GM18951 (cell line): ENCODE results near the gene PGBD1.

Source experiments
- POLR2A ChIP-seq: IDR thresholded peaks from 4 replicates; pipeline ENCODE4 v1.6.1; 2011; ENCODE audit warnings: mild to moderate bottlenecking; ENCODE audit not compliant: insufficient read length, insufficient read depth; ENCODE audit errors: extremely low read depth
- in situ Hi-C: fragments of 300-500 bp; cut with MboI; formaldehyde crosslinking; loops from one replicate; pipeline ENCODE4 v1.12.0; 2022; ENCODE audit warnings: low sequenced_read_pairs, mixed read lengths, inconsistent platforms; ENCODE audit not compliant: unreplicated experiment

The PGBD1 gene

GRCh38 chr6:28334286-28335039 is 53.1 kb downstream of the PGBD1 start:
- TF ChIP-seq POLR2A, result no peak
- in situ Hi-C loops, result no loop called here

GRCh38 chr6:28335040-28335563 is 53.7 kb downstream of the PGBD1 start:
- in situ Hi-C loops, result no loop called here

GRCh38 chr6:28335564-28336283 is 54.4 kb downstream of the PGBD1 start, which contains the start of gene ZSCAN31:
Gene ZSCAN31, minus strand, starts transcription at chr6:28336148. Its CDS starts 6,465 bp downstream, at chr6:28329683.
- TF ChIP-seq POLR2A, result peak; percentile 52
- in situ Hi-C loops, result no loop called here

More at GRCh38 chr6:28335040-28335563, 53.7 kb downstream of the PGBD1 start:
- TF ChIP-seq POLR2A, result no peak

GRCh38 chr6:28336284-28337120 is 55.1 kb downstream of the PGBD1 start:
- no peak for TF ChIP-seq POLR2A
- in situ Hi-C loops, result no loop called here

DNA sequence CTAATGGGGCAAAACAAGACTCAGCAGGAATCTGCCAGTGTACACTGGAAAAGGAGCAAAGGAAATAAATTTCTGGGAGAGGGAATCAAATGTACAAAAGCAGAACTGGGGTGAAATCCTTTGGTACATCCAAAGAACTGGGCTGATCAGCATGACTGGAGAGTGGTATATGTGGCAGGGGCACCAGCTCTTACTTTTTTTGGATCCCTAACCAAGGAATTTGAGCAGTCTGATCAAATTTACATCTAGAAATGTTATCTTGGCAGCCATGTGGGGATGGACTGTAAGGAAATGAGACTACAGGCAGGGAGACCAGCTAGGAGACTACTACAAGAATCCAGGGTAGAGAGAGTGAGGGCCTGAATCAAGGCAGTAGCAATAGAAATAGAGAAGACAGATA is 55.7 kb downstream of the PGBD1 start:
- TF ChIP-seq POLR2A, result no peak
- in situ Hi-C loops, result no loop called here

- in situ Hi-C loops, result no loop called here
- no peak for TF ChIP-seq POLR2A
Observed at GRCh38 chr6:28340310-28341095, 59.1 kb downstream of the PGBD1 start.

- no peak for TF ChIP-seq POLR2A
- in situ Hi-C loops, result no loop called here
Observed at GRCh38 chr6:28343898-28344677, 62.7 kb downstream of the PGBD1 start.

- in situ Hi-C loops, result no loop called here
Observed at GRCh38 chr6:28345201-28345600, 63.8 kb downstream of the PGBD1 start.

GRCh38 chr6:28347119-28347518 is 65.7 kb downstream of the PGBD1 start:
- in situ Hi-C loops, result no loop called here
- TF ChIP-seq POLR2A, result no peak

More at GRCh38 chr6:28345201-28345600, 63.8 kb downstream of the PGBD1 start:
- TF ChIP-seq POLR2A, result no peak

DNA sequence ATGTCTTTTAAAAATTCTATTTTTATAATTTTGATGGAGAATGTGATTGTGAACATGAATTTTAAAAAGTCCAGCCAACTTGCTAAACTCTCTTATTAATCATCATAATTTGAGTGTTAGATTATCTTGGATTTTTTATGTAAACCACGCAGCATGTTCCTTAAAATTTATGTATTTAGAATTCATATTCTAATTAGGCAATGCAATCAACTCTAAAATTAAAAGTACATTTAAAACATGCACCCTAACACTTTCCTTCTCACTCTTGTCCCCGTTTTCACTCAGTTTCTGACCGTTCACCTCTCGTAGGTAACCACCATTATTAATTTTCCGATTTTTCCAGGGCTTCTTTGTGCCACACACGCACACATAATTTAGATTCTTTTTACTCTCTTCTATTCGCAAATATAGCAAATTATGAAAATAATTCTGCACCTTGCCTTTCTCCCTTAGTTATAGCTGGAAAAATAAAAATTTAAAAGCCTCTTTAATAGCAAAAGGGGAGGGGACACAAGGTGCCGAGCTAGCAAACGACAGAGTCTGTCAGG is 68.0 kb downstream of the PGBD1 start:
- TF ChIP-seq POLR2A, result no peak
- in situ Hi-C loops, result no loop called here

- in situ Hi-C loops, result loop anchor here (10.0 kb wide), 1 partner anchor 215 kb away; no protein-coding TSS in a partner anchor
- peak; percentile 74 for TF ChIP-seq POLR2A
Observed at GRCh38 chr6:28349892-28350737, 68.7 kb downstream of the PGBD1 start, which contains the start of gene ZKSCAN3. Gene ZKSCAN3, plus strand, starts transcription at chr6:28349947. Its CDS starts 9,640 bp downstream, at chr6:28359587.
